Measurements from ENCODE around the gene CACTIN. TPM values are rescaled to one million over a fixed set of nuclear protein-coding genes. Genes with fewer than 3 reads are reported as not detected.

Gene CACTIN
- total RNA-seq, 4 donors from 2014 or later: 22.6 to 29.9 (median 27.9) TPM

DNA sequence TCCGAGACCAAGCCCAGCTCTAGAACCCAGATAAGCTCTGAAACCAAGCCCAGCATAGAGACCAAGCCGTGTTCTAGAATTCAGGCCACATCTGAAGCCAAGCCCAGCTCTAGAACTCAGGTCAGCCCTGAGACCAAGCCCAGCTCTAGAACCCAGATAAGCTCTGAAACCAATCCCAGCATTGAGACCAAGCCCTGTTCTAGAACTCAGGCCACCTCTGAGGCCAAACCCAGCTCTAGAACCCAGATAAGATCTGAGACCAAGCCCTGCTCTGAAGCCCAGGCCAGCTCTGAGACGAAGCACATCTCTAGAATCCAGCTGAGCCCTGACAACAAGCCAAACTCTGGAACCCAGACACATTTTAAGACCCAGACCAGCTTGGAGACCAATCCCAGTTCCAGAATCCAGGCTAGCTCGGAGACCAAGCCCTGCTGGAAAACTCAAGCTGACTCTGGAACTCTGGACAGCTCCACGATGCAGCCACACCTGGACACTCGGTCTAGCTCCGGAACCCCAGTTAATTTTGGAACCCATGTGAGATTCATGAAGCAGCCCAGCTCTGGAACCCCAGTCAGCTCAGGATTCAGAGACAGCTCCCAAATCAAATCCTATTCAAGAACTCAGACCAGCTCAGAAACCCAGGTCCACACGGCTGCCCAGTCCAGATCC lies 35.5 kb downstream of the CACTIN start:
- H3K4me1 ChIP-seq: peaks cover 11% of the 10 kb centered on the region

DNA sequence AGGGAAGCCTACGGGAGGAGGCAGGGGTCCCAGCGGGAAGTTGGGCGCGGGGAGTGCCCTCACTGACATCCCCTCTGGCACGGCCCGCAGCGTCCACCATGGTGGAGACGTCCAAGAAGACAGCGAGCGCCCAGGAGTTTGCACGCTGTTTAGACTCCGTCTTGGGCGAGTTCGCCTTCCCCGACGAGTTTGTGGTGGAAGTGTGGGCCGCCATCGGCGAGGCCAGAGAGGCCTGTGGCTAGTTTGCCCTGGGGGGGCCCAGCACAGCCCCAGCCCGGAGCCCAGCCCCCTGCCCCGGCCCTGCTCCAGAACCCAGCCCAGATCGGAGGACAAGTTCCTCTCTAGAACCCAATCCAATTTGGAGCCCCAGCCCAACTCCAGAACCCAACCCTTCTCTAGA lies 36.6 kb downstream of the CACTIN start:
- peaks cover 21% of the 10 kb centered on the region for H3K4me1 ChIP-seq
- H3K4me3 ChIP-seq: no peak overlapping the region
- 92% methylated on average over 11 of the region's 22 CpGs for WGBS
- H3K9me3 ChIP-seq: no peaks in the 10 kb centered on the region
- peaks cover 20% of the 10 kb centered on the region for H3K27me3 ChIP-seq
- no peak for DNase-seq (ENCODE audit: low spot score in 2 of 2)
- H3K36me3 ChIP-seq: no peaks in the 10 kb centered on the region
- TF ChIP-seq EP300 (IDR thresholded peaks at IDR 0.05) (no peak), POLR2AphosphoS5 (IDR thresholded peaks at IDR 0.05) (no peak), POLR2A (IDR thresholded peaks at IDR 0.05) (no peak)
- TF ChIP-seq, protein P1, sequence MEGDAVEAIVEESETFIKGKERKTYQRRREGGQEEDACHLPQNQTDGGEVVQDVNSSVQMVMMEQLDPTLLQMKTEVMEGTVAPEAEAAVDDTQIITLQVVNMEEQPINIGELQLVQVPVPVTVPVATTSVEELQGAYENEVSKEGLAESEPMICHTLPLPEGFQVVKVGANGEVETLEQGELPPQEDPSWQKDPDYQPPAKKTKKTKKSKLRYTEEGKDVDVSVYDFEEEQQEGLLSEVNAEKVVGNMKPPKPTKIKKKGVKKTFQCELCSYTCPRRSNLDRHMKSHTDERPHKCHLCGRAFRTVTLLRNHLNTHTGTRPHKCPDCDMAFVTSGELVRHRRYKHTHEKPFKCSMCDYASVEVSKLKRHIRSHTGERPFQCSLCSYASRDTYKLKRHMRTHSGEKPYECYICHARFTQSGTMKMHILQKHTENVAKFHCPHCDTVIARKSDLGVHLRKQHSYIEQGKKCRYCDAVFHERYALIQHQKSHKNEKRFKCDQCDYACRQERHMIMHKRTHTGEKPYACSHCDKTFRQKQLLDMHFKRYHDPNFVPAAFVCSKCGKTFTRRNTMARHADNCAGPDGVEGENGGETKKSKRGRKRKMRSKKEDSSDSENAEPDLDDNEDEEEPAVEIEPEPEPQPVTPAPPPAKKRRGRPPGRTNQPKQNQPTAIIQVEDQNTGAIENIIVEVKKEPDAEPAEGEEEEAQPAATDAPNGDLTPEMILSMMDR (IDR thresholded peaks at IDR 0.05): no peak
- no peak overlapping the region for H3K27ac ChIP-seq

More for the DNA sequence above, 35.5 kb downstream of the CACTIN start:
- Histone ChIP-seq H3K27me3 (peaks cover 9% of the 10 kb centered on the region), H3K4me3 (no peak overlapping the region), H3K9me3 (no peaks in the 10 kb centered on the region), H3K27ac (no peak overlapping the region), H3K36me3 (no peaks in the 10 kb centered on the region)
- no peak for DNase-seq (ENCODE audit: low spot score in 2 of 2)
- TF ChIP-seq POLR2AphosphoS5 (IDR thresholded peaks at IDR 0.05): no peak
- TF ChIP-seq POLR2A (IDR thresholded peaks at IDR 0.05): no peak
- TF ChIP-seq EP300 (IDR thresholded peaks at IDR 0.05): no peak
- TF ChIP-seq, protein P1 (IDR thresholded peaks at IDR 0.05): no peak
- WGBS: 88% methylated on average over 6 of the region's 8 CpGs

DNA sequence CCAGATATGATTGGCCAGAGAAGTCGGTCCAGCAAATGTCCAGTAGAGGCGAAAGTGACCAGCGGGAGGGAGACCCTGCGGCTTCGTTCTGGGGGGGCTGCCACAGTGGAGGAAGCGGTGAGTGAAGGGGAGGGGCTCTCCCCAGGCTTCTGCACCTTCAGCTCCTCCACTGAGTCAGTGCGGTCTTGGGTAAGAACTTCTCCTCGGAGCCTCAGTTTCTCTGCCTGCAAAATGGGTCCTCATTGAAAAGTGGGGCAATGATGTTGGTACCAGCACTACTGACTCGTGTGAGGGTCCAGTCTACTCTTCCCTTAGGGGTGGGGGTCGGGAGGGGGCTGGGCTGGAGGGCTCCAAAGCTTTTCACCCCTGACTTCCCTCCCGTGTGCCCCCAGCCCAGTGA lies 37.2 kb downstream of the CACTIN start:
- 93% methylated on average over 8 of the region's 11 CpGs for WGBS
- no peak overlapping the region for H3K4me3 ChIP-seq

DNA sequence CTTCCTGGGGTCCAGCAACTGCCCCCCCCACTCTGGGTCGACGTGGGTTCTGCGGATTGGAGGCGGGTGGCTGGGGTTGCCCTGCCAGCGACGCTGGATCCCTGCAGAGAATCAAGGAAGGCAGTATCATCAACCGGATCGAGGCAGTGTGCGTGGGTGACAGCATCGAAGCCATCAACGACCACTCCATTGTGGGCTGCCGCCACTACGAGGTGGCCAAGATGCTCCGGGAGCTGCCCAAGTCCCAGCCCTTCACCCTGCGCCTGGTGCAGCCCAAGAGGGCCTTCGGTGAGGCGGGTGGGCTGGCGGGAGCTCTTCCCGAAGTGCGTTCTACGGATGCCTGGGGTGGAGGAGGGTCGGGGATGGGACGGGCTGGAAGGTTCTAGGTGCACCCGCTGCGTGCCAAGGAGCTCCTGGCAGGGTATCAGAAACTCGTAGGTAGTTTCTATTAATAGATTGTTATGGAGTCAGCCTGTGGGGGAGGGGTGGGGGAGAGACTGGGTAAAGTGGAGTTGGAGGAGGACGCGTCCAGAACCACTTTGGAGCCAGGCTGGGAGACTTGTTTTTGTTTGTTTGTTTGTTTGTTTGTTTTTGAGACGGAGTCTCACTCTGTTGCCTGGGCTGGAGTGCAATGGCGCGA lies 39.8 kb downstream of the CACTIN start:
- Histone ChIP-seq H3K9me3 (no peaks in the 10 kb centered on the region), H3K27me3 (peaks cover 25% of the 10 kb centered on the region), H3K36me3 (no peaks in the 10 kb centered on the region), H3K27ac (no peak overlapping the region), H3K4me3 (no peak overlapping the region), H3K4me1 (peaks cover 21% of the 10 kb centered on the region)
- no peak for DNase-seq (ENCODE audit: low spot score in 2 of 2)
- TF ChIP-seq EP300 (IDR thresholded peaks at IDR 0.05): no peak
- no peak for TF ChIP-seq POLR2AphosphoS5 (IDR thresholded peaks at IDR 0.05)
- TF ChIP-seq, protein P1 (IDR thresholded peaks at IDR 0.05): no peak
- no peak for TF ChIP-seq POLR2A (IDR thresholded peaks at IDR 0.05)
- 55% methylated on average over 15 of the region's 31 CpGs for WGBS

More for the DNA sequence above, 37.2 kb downstream of the CACTIN start:
- peaks cover 21% of the 10 kb centered on the region for H3K4me1 ChIP-seq
- H3K27ac ChIP-seq: no peak overlapping the region
- H3K27me3 ChIP-seq: peaks cover 22% of the 10 kb centered on the region
- no peaks in the 10 kb centered on the region for H3K36me3 ChIP-seq
- no peak for DNase-seq (ENCODE audit: low spot score in 2 of 2)
- H3K9me3 ChIP-seq: no peaks in the 10 kb centered on the region
- no peak for TF ChIP-seq EP300 (IDR thresholded peaks at IDR 0.05)
- TF ChIP-seq, protein P1 (IDR thresholded peaks at IDR 0.05): no peak
- TF ChIP-seq POLR2AphosphoS5 (IDR thresholded peaks at IDR 0.05): no peak
- TF ChIP-seq POLR2A (IDR thresholded peaks at IDR 0.05): no peak

DNA sequence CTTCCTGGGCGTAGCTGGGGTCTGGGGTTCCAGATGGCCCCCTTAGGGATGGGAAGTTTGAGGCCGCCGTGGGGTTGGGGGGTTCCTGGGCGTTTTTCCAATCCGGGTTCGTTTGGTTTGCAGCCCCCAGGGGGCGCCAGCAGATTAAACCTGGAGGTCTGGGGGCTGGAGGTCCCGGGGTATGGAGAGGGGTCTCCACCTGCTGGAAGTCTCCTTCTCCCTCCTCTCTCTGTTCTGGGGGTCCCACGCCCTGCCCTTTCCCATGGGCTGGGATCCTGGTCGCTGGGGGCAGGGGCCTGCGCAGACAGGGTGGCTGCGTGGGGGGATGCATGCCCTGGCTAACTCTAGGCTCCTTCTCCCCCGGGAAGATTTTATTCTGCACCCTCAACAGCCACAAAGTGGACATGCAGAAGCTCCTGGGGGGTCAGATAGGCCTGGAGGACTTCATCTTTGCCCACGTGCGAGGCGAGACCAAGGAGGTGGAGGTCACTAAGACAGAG lies 40.4 kb downstream of the CACTIN start:
- no peak overlapping the region for H3K27ac ChIP-seq
- DNase-seq (ENCODE audit: low spot score in 2 of 2): no peak

More for the DNA sequence above, 40.4 kb downstream of the CACTIN start:
- H3K27me3 ChIP-seq: peaks cover 25% of the 10 kb centered on the region
- peak overlapping the region; percentile 46 for H3K4me3 ChIP-seq
- no peaks in the 10 kb centered on the region for H3K36me3 ChIP-seq
- H3K9me3 ChIP-seq: no peaks in the 10 kb centered on the region
- H3K4me1 ChIP-seq: peaks cover 21% of the 10 kb centered on the region
- TF ChIP-seq POLR2A (IDR thresholded peaks at IDR 0.05): no peak
- TF ChIP-seq, protein P1 (IDR thresholded peaks at IDR 0.05): peak in 1 of 2 donors; percentile 22
- 35% methylated on average over 10 of the region's 16 CpGs for WGBS

All from suprapubic skin (tissue), 4 donors.